K562 (cell line): ENCODE results near the gene APBB2. TPM values are rescaled to one million over a fixed set of nuclear protein-coding genes. Genes with fewer than 3 reads are reported as not detected.

Source experiments
- ATAC-seq: fragments of 200-7000 bp; cut with Tn5 transposase; 3 replicates; pipeline ENCODE4 v1.9.1; 2020; ENCODE audit warnings: moderate library complexity
- BruUV-seq: library from RNA; stranded (reverse); fragments of 400-500 nt; replicated peaks from 2 replicates; lab custom pipeline; 2021; lab: Mats Ljungman, UMichigan
- CTCF ChIA-PET: fragments of 300-600 bp; formaldehyde crosslinking; extraction: SDS; loops from one replicate; lab custom pipeline; 2021; ENCODE audit warnings: low intra/inter-chr PET ratio; lab: Yijun Ruan, JAX
- POLR2A ChIA-PET: fragments of 300-600, 350-650 bp; sonication (Branson Sonifier 250); formaldehyde crosslinking; extraction: SDS; loops from one replicate; lab custom pipeline; 2021; ENCODE audit warnings: antibody characterized with exemption, inconsistent platforms; lab: Yijun Ruan, JAX
- DNase-seq, 4 experiments: peaks; one replicate each; pipeline versions ENCODE4 v3.0.0 to v3.0.0-alpha.2; 2011 to 2018; ENCODE audit warnings: low spot score in 3 of 4, mixed read lengths in 3 of 4; ENCODE audit errors: extremely low read depth in 1 of 4
- FAIRE-seq: peaks from 2 replicates; lab custom pipeline; 2011; peaks lifted over from hg19 to GRCh38; lab: Jason Lieb, UNC
- H2AFZ ChIP-seq: 2 replicates; pipeline ENCODE4 v1.6.0; 2011; ENCODE audit warnings: low read depth, low read length, control low read depth, inconsistent platforms
- H3K27ac ChIP-seq: fragments of 200-600 bp; 3 replicates; pipeline ENCODE4 v1.8.0; 2011; ENCODE audit warnings: low read depth, mild to moderate bottlenecking, control low read depth, inconsistent platforms, low read length, moderate library complexity, mixed read lengths; ENCODE audit errors: extremely low read depth
- H3K27me3 ChIP-seq, 2 experiments: fragments of 300-600 bp in 1 of 2; 2 replicates in 1 of 2; 3 replicates in 1 of 2; pipeline versions ENCODE4 v1.6.0 to v1.8.0; 2011; ENCODE audit warnings: inconsistent platforms in 2 of 2, low read length in 2 of 2, mild to moderate bottlenecking in 1 of 2, mixed read lengths in 1 of 2, moderate library complexity in 1 of 2; ENCODE audit not compliant: control insufficient read depth in 2 of 2, insufficient read depth in 2 of 2
- H3K36me3 ChIP-seq: fragments of 300-600 bp; 3 replicates; pipeline ENCODE4 v1.8.0; 2011; ENCODE audit warnings: mild to moderate bottlenecking, low read length, inconsistent platforms; ENCODE audit not compliant: control insufficient read depth, insufficient read depth
- H3K4me1 ChIP-seq, 2 experiments: fragments of 200-600 bp in 1 of 2; replicated peaks in 1 of 2; 2 replicates in 1 of 2; 3 replicates in 1 of 2; pipeline versions ENCODE4 v1.5.1 to v1.8.0; 2011; ENCODE audit warnings: inconsistent platforms in 2 of 2, low read length in 2 of 2, mild to moderate bottlenecking in 1 of 2, mixed read lengths in 1 of 2, moderate library complexity in 1 of 2; ENCODE audit not compliant: control insufficient read depth in 2 of 2, insufficient read depth in 2 of 2
- H3K4me2 ChIP-seq: 2 replicates; pipeline ENCODE4 v1.6.1; 2011; ENCODE audit warnings: low read length, control low read depth, inconsistent platforms, mixed read lengths; ENCODE audit not compliant: insufficient read depth
- H3K4me3 ChIP-seq: fragments of 200-600 bp; sonication (generic), shearing (Covaris generic); 2 replicates; pipeline ENCODE4 v1.5.1; 2016; ENCODE audit warnings: control low read depth, inconsistent platforms
- H3K79me2 ChIP-seq: fragments of 200-600 bp; 3 replicates; pipeline ENCODE4 v1.8.0; 2011; ENCODE audit warnings: low read length, inconsistent platforms; ENCODE audit not compliant: control insufficient read depth, insufficient read depth
- H3K9ac ChIP-seq, 2 experiments: 2 replicates each; pipeline versions ENCODE4 v1.6.0 to v1.6.1; 2011; ENCODE audit warnings: low read depth in 2 of 2, low read length in 2 of 2, control low read depth in 1 of 2, inconsistent platforms in 1 of 2, mild to moderate bottlenecking in 1 of 2, mixed read lengths in 1 of 2; ENCODE audit not compliant: insufficient read depth in 1 of 2
- H3K9me1 ChIP-seq: one replicate; pipeline ENCODE4 v1.6.0; 2011; ENCODE audit warnings: inconsistent platforms, mild to moderate bottlenecking, low read length, moderate library complexity; ENCODE audit not compliant: control insufficient read depth, insufficient read depth
- H3K9me3 ChIP-seq: replicated peaks from 2 replicates; pipeline ENCODE4 v1.5.1; 2011; ENCODE audit warnings: low read depth, low read length, inconsistent platforms; ENCODE audit not compliant: control insufficient read depth, insufficient read depth
- H4K20me1 ChIP-seq: replicated peaks from 2 replicates; pipeline ENCODE4 v1.6.1; 2011; ENCODE audit warnings: low read length, inconsistent platforms, mixed read lengths; ENCODE audit not compliant: control insufficient read depth, insufficient read depth
- MAFK ChIP-seq: IDR thresholded peaks from 2 replicates; pipeline ENCODE4 v1.6.1; 2011; ENCODE audit warnings: low read length, improper control_type of control experiment
- PTRF ChIP-seq: fragments of 450-650 bp; IDR thresholded peaks from 2 replicates; pipeline ENCODE4 v1.6.1; 2016; ENCODE audit warnings: mild to moderate bottlenecking, missing genetic modification characterization, missing compliant biosample characterization
- RBM22 ChIP-seq: fragments of 200-400 bp; formaldehyde crosslinking; IDR thresholded peaks from 2 replicates; pipeline ENCODE4 v1.6.1; 2018; ENCODE audit warnings: low read length, low read depth; ENCODE audit not compliant: poor library complexity, severe bottlenecking
- RFX5 ChIP-seq: IDR thresholded peaks from 2 replicates; pipeline ENCODE4 v1.6.1; 2011; ENCODE audit warnings: low read depth, mild to moderate bottlenecking, improper control_type of control experiment, low read length
- SAFB ChIP-seq: fragments of 200-400 bp; formaldehyde crosslinking; IDR thresholded peaks from 2 replicates; pipeline ENCODE4 v1.6.1; 2017; ENCODE audit warnings: low read depth, low read length, borderline replicate concordance
- TBL1XR1 ChIP-seq, 2 experiments: IDR thresholded peaks; 2 replicates each; pipeline ENCODE4 v1.6.1; 2012; ENCODE audit warnings: improper control_type of control experiment in 2 of 2, low read length in 2 of 2, mild to moderate bottlenecking in 1 of 2
- ZC3H11A ChIP-seq: IDR thresholded peaks from 2 replicates; pipeline ENCODE4 v1.6.1; 2012; ENCODE audit warnings: low read depth, low read length, improper control_type of control experiment
- ZNF197 ChIP-seq: fragments of 200-800 bp; sonication (Bioruptor generic); IDR thresholded peaks from 2 replicates; pipeline ENCODE4 v1.6.1; 2016; ENCODE audit warnings: low read depth, missing genetic modification characterization, missing compliant biosample characterization
- WGBS: fragments of 100-300 bp; shearing (Covaris generic); methylation state at CpG from one replicate; pipeline ENCODE4 v1.1.6; 2016; ENCODE audit warnings: low coverage, mixed read lengths; ENCODE audit not compliant: insufficient coverage; ENCODE audit errors: missing lambda C conversion rate; 5-methylcytosine and 5-hydroxymethylcytosine counted together
- in situ Hi-C: fragments of 300-500 bp; cut with MboI; formaldehyde crosslinking; loops from 4 replicates; pipeline ENCODE4 v1.15.0; 2018; ENCODE audit warnings: inconsistent platforms, mixed read lengths
- intact Hi-C: fragments of 100-400 bp; cut with micrococcal nuclease; formaldehyde crosslinking; loops from 2 replicates; pipeline ENCODE4 v1.14.2; 2022
- polyA plus RNA-seq, 8 experiments: library from polyadenylated mRNA; depleted of rRNA in 4 of 8; stranded (reverse) in 5 of 8; unstranded in 3 of 8; fragments of >200 nt; fragmentation: Nextera tagmentation in 2 of 8; fragmentation: Illumina TruSeq in 1 of 8; extraction: Ambion mirVana in 2 of 8; extraction: Trizol in 1 of 8; gene quantifications; 2 replicates each; pipeline versions ENCODE4 v1.2.1 to v1.2.3, GENCODE V29; 2011 to 2014; ENCODE audit warnings: inconsistent platforms in 1 of 8, missing spikeins in 1 of 8
- total RNA-seq, 7 experiments: library from RNA; depleted of rRNA in 6 of 7; stranded (reverse); fragments of >200 nt in 6 of 7; fragmentation: Illumina TruSeq in 2 of 7; extraction: Trizol in 2 of 7; gene quantifications; 2 replicates each; pipeline versions ENCODE4 v1.2.1 to v1.2.3, GENCODE V29; 2011 to 2021; ENCODE audit warnings: low replicate concordance in 1 of 7
- TF ChIP-seq, protein P1 (sequence below): fragments of 250-450 bp; sonication (Bioruptor Pico); IDR thresholded peaks from 2 replicates; pipeline ENCODE4 v1.8.0; 2021; ENCODE audit warnings: borderline replicate concordance, mild to moderate bottlenecking, moderate library complexity; ENCODE audit not compliant: poor library complexity, severe bottlenecking
- TF ChIP-seq, protein P2 (sequence below), 3 experiments: fragments of 200-800 bp in 1 of 3; fragments of 250-450 bp in 1 of 3; fragments of 450-650 bp in 1 of 3; sonication (Bioruptor Pico) in 1 of 3; sonication (Bioruptor generic) in 1 of 3; formaldehyde crosslinking in 1 of 3; IDR thresholded peaks; 2 replicates each; pipeline versions ENCODE4 v1.6.1 to v1.8.0; 2016 to 2022; ENCODE audit warnings: mild to moderate bottlenecking in 2 of 3, missing genetic modification characterization in 2 of 3, missing compliant biosample characterization in 1 of 3, moderate library complexity in 1 of 3
- TF ChIP-seq, protein P3 (sequence below): fragments of 250-450 bp; sonication (Bioruptor Pico); IDR thresholded peaks from 2 replicates; pipeline ENCODE4 v1.5.0; 2021; ENCODE audit warnings: mild to moderate bottlenecking, borderline replicate concordance

Gene APBB2
- total and polyA plus RNA-seq, 9 of the 15 experiments (the other 6 are each of a cell fraction or from before 2014, with no cell fraction given), result 0.08 to 2.1 (median 1.4) TPM

DNA sequence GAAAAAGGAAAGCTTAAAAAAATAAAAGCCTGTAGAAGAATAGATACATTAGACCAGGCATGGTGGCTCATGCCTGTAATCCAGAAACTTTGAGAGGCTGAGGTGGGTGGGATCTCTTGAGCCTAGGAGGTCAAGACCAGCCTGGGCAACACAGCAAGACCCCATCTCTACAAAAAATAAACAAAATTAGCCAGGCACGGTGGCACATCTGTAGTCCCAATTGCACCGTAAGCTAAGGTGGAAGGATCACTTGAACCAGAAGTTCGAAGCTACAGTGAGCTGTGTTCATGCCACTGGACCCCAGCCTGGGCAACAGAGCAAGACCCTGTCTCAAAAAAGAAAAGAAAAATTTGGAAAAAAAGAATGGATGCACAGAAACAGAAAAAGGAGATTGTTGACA is 149.4 kb downstream of the APBB2 start:
- in situ Hi-C loops, result no loop called here
- no peak for TF ChIP-seq ZNF197
- no peak for TF ChIP-seq RBM22
- TF ChIP-seq SAFB, result no peak
- TF ChIP-seq RFX5, result no peak
- TF ChIP-seq, protein P1, sequence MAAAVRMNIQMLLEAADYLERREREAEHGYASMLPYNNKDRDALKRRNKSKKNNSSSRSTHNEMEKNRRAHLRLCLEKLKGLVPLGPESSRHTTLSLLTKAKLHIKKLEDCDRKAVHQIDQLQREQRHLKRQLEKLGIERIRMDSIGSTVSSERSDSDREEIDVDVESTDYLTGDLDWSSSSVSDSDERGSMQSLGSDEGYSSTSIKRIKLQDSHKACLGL (CRISPR knock-in tag), result no peak
- TF ChIP-seq, protein P2, sequence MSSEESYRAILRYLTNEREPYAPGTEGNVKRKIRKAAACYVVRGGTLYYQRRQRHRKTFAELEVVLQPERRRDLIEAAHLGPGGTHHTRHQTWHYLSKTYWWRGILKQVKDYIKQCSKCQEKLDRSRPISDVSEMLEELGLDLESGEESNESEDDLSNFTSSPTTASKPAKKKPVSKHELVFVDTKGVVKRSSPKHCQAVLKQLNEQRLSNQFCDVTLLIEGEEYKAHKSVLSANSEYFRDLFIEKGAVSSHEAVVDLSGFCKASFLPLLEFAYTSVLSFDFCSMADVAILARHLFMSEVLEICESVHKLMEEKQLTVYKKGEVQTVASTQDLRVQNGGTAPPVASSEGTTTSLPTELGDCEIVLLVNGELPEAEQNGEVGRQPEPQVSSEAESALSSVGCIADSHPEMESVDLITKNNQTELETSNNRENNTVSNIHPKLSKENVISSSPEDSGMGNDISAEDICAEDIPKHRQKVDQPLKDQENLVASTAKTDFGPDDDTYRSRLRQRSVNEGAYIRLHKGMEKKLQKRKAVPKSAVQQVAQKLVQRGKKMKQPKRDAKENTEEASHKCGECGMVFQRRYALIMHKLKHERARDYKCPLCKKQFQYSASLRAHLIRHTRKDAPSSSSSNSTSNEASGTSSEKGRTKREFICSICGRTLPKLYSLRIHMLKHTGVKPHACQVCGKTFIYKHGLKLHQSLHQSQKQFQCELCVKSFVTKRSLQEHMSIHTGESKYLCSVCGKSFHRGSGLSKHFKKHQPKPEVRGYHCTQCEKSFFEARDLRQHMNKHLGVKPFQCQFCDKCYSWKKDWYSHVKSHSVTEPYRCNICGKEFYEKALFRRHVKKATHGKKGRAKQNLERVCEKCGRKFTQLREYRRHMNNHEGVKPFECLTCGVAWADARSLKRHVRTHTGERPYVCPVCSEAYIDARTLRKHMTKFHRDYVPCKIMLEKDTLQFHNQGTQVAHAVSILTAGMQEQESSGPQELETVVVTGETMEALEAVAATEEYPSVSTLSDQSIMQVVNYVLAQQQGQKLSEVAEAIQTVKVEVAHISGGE (CRISPR knock-in tag; IDR thresholded peaks at IDR 0.05), result no peak
- TF ChIP-seq ZC3H11A, result no peak
- no peak for TF ChIP-seq PTRF (tag)
- no peak for TF ChIP-seq MAFK
- no peak for TF ChIP-seq TBL1XR1 (IDR thresholded peaks at IDR 0.05; ENCODE audit: low read length in 2 of 2)
- TF ChIP-seq, protein P3, sequence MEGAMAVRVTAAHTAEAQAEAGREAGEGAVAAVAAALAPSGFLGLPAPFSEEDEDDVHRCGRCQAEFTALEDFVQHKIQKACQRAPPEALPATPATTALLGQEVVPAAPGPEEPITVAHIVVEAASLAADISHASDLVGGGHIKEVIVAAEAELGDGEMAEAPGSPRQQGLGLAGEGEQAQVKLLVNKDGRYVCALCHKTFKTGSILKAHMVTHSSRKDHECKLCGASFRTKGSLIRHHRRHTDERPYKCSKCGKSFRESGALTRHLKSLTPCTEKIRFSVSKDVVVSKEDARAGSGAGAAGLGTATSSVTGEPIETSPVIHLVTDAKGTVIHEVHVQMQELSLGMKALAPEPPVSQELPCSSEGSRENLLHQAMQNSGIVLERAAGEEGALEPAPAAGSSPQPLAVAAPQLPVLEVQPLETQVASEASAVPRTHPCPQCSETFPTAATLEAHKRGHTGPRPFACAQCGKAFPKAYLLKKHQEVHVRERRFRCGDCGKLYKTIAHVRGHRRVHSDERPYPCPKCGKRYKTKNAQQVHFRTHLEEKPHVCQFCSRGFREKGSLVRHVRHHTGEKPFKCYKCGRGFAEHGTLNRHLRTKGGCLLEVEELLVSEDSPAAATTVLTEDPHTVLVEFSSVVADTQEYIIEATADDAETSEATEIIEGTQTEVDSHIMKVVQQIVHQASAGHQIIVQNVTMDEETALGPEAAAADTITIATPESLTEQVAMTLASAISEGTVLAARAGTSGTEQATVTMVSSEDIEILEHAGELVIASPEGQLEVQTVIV (CRISPR knock-in tag), result no peak
- H2AFZ ChIP-seq, result no peak overlapping the region
- H3K27me3 ChIP-seq, result peaks cover 0 to 14% of the 10 kb centered on the region in 2 experiments; a peak in 2 of 5 replicates
- CTCF ChIA-PET, result no interaction called here
- no peak overlapping the region for H3K4me3 ChIP-seq
- H3K4me2 ChIP-seq, result no peak overlapping the region
- H4K20me1 ChIP-seq, result no peaks in the 10 kb centered on the region
- POLR2A ChIA-PET, result no interaction called here
- H3K9me1 ChIP-seq, result no peaks in the 10 kb centered on the region
- no TSS peak for BruUV-seq
- DNase-seq (no peak), FAIRE-seq (no peak), ATAC-seq (no peak)
- H3K4me1 ChIP-seq, result no peaks in the 10 kb centered on the region
- H3K9ac ChIP-seq, result no peak overlapping the region
- no peaks in the 10 kb centered on the region for H3K79me2 ChIP-seq
- intact Hi-C loops, result no loop called here
- no peaks in the 10 kb centered on the region for H3K9me3 ChIP-seq
- no peaks in the 10 kb centered on the region for H3K36me3 ChIP-seq
- 0% methylated on average over 3 of the region's 3 CpGs for WGBS
- no peak overlapping the region for H3K27ac ChIP-seq
